ENCODE results near the gene PTPA.
A peak's percentile ranks its signal among the peaks of the same experiment; 100 is the strongest.

Gene PTPA

DNA sequence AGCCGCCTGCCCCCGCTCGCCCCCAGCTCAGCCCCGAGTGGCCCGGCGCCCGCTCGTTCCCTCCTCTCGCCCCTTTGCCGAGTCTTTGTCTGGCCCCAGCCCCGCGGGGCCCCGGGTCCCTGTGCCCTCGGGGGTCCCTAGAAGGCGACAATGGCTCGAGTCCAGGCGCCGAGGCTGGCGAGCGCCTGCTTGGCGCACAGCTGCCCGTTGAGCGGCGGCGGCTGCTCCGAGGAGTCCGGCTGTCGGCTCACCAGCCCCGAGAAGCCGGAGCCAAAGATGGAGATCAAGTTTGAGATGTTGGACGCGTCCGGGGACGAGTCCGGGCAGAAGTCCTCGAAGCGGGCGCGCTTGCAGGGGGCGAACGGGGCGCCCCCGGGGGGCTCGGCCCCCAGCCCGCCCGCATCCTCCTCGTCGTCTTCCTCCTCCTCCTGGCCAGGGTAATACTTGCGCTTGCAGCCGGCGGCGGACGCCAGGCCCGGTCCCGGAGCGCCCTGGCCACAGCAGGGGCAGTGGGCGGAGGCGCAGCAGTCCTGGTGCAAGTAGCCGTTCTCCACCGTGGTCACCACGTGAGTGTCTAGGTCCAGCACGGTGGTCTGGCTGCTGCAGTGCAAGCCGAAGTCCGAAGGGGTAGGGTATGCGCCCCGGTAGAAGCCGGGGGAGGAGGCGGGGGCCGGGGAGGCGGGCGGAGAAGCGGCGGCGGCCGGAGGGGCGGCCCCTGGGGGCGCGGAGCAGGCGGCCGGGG lies 65.7 kb downstream of the PTPA start:
- H3K4me3 ChIP-seq (ENCODE audit: control insufficient read depth, low read depth, low read length) = peak overlapping the region; percentile 66
- no peak for DNase-seq (ENCODE audit: low read depth)
- TF ChIP-seq, protein P1, sequence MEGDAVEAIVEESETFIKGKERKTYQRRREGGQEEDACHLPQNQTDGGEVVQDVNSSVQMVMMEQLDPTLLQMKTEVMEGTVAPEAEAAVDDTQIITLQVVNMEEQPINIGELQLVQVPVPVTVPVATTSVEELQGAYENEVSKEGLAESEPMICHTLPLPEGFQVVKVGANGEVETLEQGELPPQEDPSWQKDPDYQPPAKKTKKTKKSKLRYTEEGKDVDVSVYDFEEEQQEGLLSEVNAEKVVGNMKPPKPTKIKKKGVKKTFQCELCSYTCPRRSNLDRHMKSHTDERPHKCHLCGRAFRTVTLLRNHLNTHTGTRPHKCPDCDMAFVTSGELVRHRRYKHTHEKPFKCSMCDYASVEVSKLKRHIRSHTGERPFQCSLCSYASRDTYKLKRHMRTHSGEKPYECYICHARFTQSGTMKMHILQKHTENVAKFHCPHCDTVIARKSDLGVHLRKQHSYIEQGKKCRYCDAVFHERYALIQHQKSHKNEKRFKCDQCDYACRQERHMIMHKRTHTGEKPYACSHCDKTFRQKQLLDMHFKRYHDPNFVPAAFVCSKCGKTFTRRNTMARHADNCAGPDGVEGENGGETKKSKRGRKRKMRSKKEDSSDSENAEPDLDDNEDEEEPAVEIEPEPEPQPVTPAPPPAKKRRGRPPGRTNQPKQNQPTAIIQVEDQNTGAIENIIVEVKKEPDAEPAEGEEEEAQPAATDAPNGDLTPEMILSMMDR (IDR thresholded peaks at IDR 0.05; ENCODE audit: control insufficient read depth, insufficient read depth, low read depth, low read length, missing control alignments) = no peak

DNA sequence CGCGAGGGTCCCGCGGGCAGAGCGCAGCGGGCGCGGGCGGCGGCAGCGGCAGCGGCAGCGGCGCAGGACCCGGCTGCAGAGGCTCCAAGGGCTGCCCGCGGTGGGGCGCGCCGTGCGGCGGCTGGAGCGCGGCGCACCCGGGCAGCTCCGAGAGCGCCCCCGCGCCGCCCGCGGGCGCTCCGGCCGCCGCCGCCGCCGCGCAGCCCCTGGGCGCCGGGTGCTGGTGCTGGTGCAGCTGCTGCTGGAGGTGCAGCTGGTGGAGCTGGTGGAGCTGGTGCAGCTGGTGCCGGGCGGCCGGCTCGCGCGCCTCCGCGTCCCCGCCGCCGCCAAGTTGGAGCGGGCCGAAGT lies 66.2 kb downstream of the PTPA start:
- TF ChIP-seq, protein P1 (IDR thresholded peaks at IDR 0.05; ENCODE audit: control insufficient read depth, insufficient read depth, low read depth, low read length, missing control alignments) = no peak
- peak overlapping the region; percentile 72 for H3K4me3 ChIP-seq (ENCODE audit: control insufficient read depth, low read depth, low read length)
- no peak for DNase-seq (ENCODE audit: low read depth)

DNA sequence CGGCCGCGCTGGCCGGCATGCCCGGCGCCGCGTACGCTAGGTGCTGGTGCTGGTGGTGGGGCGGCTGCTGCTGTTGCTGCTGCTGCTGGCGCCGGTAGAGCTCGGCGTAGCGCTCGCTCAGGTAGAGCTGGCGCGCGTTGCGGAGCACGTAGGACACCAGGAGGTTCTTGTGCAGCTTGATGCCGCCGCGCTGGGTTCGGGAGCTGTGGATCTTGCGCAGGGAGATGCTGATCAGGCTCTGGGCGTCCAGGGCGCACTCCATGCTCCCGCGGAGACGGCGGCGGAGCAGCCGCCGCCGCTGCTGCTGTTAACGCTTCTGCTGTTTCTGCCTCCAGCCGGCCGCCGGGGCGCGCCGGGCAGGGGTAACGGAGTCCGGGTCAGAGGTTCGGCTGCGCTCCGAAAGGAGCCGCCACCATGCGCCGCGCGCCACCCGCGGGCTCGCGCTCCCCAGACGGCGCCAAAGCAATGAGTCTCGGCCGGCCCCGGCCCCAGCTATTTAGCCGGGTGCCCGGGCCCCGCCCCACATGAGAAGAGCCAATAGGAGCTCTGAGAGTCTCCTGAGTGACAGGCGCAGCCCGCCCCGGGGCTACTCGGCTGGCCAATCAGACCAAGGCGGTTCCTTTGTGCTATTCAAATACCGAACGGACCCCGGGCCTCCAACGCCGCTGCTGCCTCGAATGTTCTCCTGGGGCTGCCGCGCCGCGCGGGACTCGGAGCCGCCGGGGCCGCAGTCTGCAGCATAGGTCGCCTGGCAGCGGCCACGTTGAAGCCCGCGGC lies 66.8 kb downstream of the PTPA start, which contains the start of gene IER5L:
TSS of gene IER5L (minus strand) at position 471 of the 777 bp plus-strand sequence. CDS start at position 262, 209 bp downstream.
- DNase-seq (ENCODE audit: low read depth) = peak; percentile 77
- TF ChIP-seq, protein P1 (IDR thresholded peaks at IDR 0.05; ENCODE audit: control insufficient read depth, insufficient read depth, low read depth, low read length, missing control alignments) = no peak

DNA sequence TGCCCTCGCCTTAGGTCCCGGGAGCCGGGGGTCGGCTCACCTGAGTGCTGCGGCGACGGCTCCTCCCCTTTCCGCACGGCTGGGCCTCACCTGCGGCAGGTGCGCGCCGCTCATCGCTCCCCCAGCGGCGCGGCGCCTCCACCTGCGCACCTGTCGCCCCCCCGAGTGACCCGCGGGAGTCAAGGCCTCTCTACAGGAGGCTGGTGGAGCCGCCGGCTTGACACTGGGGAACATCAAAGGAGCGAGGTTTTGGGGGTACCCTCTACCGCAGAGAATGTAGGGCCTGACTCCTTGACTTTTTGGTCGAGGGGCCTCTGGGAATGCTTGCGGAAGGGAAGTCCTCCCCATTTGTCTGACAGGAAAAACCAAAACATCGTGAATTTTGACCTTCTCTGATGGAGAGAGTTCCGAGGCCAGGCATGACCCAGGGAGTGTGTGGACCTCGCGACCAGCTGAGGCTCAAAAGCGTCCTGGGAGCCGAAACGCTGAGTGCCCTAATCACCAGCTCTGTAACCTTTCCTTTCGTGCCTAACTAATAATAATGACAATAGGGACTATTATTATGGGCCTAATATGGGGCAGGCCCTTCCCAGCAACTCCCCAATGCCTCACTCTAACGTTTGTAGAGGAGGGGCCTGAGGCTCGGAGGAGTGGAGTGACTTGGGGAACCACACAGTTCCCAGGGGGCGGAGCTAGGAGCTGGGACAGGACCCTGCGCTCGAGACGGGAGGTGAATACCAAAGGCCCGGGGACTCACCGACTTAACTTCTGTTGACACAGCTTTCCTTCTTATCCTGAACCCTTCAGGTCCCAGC lies 67.6 kb downstream of the PTPA start:
- no peak for DNase-seq (ENCODE audit: low read depth)
- H3K4me3 ChIP-seq (ENCODE audit: control insufficient read depth, low read depth, low read length) = no peak overlapping the region; the same call in 1 of the 2 replicates
- TF ChIP-seq, protein P1 (IDR thresholded peaks at IDR 0.05; ENCODE audit: control insufficient read depth, insufficient read depth, low read depth, low read length, missing control alignments) = no peak

More for the DNA sequence above, 66.8 kb downstream of the PTPA start, which contains the start of gene IER5L:
- H3K4me3 ChIP-seq (ENCODE audit: control insufficient read depth, low read depth, low read length) = peak within 1 kb of the TSS; percentile 72

DNA sequence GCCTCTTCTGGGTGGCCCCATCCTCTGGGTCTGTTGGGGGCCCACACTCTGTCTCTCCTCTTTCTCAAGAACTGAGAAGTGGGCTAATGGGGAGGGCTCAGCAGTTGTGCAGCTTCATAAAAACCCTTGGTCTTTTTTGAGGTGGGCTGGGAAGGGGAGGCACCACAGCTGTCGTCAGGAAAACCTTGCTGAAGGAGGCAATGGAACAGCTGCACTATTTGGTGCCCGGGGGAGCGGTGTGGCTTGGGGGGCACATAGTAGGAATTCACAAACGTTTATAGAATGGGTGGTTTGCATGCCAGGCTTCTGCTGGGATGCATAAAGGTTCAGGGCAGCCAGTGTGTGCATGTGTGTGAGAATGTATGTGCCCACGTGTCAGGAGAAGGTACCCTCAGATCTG lies 70.0 kb downstream of the PTPA start:
- TF ChIP-seq, protein P1 (IDR thresholded peaks at IDR 0.05; ENCODE audit: control insufficient read depth, insufficient read depth, low read depth, low read length, missing control alignments) = no peak
- no peak for DNase-seq (ENCODE audit: low read depth)
- H3K4me3 ChIP-seq (ENCODE audit: control insufficient read depth, low read depth, low read length) = no peak overlapping the region

DNA sequence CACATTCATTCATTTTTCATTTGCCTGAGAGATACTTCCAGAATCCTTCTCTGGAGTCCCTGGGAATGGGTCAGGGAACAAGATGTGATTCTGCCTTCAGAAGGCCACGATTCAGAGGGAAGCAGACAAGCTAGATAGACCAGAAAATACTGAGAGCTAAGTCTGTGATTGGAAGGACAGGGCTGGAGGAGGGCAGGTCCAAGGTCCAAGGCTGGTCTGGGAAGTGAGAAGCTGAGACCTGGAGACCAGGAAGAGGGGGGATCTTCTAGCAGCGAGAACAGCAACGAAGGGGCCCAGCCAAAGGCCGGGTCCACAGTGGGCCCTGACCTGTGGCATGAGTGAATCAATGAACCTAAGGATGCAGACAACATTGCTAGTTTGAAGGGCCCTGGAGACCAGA lies 70.9 kb downstream of the PTPA start:
- TF ChIP-seq, protein P1 (IDR thresholded peaks at IDR 0.05; ENCODE audit: control insufficient read depth, insufficient read depth, low read depth, low read length, missing control alignments) = no peak
- no peak overlapping the region for H3K4me3 ChIP-seq (ENCODE audit: control insufficient read depth, low read depth, low read length)
- DNase-seq (ENCODE audit: low read depth) = no peak
